Measurements from ENCODE around the gene GPD2. TPM values are rescaled to one million over a fixed set of nuclear protein-coding genes. Genes with fewer than 3 reads are reported as not detected.
"Not testable (repeated sequence)": the region's sequence is repeated elsewhere in the genome, so short reads cannot be mapped to it uniquely, and the experiment has no call there.

The GPD2 gene
- polyA plus RNA-seq, 3 donors from 2014 or later: 5.6 to 13.3 (median 6.5) TPM

GRCh38 chr2:156492979-156493378, 56.8 kb downstream of the GPD2 start:
- DNase-seq: no peak
- peaks cover 57 to 68% of the 10 kb centered on the region in 2 donors for H3K4me1 Mint-ChIP-seq
- H3K36me3 Mint-ChIP-seq: peaks cover 0 to 3% (median 0%) of the 10 kb centered on the region in 3 donors
- H3K9me3 Mint-ChIP-seq: no peaks in the 10 kb centered on the region
- H3K27ac Mint-ChIP-seq: peak overlapping the region in 3 of 6 donors; percentile 0 to 15 (median 12)
- H3K27me3 Mint-ChIP-seq (ENCODE audit: low read depth in 3 of 3): peaks cover 0 to 2% (median 1%) of the 10 kb centered on the region in 3 donors
- H3K4me3 Mint-ChIP-seq: peak overlapping the region in 2 of 5 donors; percentile 6 to 30

DNA sequence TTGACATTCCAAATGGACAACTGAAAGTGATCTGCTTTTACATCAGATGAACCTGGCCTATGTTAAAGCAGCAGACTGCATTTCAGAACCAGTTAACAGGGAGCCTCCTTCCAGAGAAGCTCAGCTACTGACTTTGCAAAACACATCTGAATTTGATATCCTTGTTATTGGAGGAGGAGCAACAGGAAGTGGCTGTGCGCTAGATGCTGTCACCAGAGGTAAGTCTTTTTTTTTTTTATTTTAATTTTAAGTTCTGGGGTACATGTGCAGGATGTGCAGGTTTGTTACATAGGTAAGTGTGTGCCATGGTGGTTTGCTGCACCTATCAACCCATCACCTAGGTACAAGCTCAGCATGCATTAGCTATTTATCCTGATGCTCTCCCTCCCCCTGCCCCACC, 59.8 kb downstream of the GPD2 start:
- not testable (repeated sequence) for H3K4me3 Mint-ChIP-seq; H3K9me3 Mint-ChIP-seq; DNase-seq; H3K36me3 Mint-ChIP-seq; H3K27me3 Mint-ChIP-seq (ENCODE audit: low read depth in 3 of 3); H3K27ac Mint-ChIP-seq
- peaks cover 29 to 38% of the 10 kb centered on the region in 2 donors for H3K4me1 Mint-ChIP-seq

DNA sequence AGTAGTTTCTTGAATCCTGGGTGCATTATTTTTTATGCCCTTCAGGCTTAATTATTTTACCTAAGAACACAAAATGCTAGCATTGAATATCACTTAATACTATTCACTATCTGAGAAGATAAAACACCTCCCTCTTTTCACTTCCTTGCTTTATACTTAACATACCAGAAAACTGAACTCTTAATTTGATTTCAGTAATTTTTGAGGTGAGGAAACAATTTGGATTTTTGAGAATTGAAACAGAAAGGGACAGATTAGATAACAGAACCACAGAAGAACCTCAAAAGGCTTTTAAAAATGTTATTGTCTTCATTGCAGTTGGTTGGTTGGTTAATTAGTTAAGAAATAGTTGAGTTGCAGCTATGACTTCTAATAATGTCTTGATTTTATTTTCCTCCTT, 69.5 kb downstream of the GPD2 start:
- Mint-ChIP-seq H3K4me3 (no peak overlapping the region), H3K4me1 (peaks cover 5 to 11% of the 10 kb centered on the region in 2 donors), H3K27me3 (ENCODE audit: low read depth in 3 of 3) (peaks cover 0 to 2% (median 0%) of the 10 kb centered on the region in 3 donors), H3K9me3 (no peaks in the 10 kb centered on the region), H3K36me3 (peaks cover 5 to 10% (median 7%) of the 10 kb centered on the region in 3 donors), H3K27ac (no peak overlapping the region)
- DNase-seq: no peak

DNA sequence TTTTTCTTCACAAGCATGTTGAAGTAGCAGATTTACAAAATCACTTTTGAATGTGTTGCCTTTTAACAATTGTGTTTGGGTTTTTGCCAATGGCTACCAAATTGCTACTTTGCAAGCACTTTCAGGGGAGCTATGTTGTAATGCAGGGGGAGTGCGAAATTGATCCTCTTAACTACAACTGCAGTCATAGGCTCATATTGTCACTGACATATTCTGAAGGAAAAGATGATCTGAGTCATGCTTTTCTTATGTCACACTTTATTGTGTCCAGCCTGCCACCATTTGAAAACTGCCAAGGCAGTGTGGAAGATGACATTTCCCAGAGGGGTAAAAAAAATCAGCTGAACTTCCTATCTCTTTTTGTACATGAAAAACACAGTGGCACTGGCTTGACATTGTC, 74.9 kb downstream of the GPD2 start:
- H3K36me3 Mint-ChIP-seq: peaks cover 20 to 39% (median 26%) of the 10 kb centered on the region in 3 donors
- no peaks in the 10 kb centered on the region for H3K9me3 Mint-ChIP-seq
- peak overlapping the region in 1 of 6 donors; percentile 20 for H3K27ac Mint-ChIP-seq
- H3K27me3 Mint-ChIP-seq (ENCODE audit: low read depth in 3 of 3): peaks cover 0 to 2% (median 0%) of the 10 kb centered on the region in 3 donors
- no peak for DNase-seq
- no peak overlapping the region for H3K4me3 Mint-ChIP-seq
- H3K4me1 Mint-ChIP-seq: peaks cover 0 to 2% of the 10 kb centered on the region in 2 donors

DNA sequence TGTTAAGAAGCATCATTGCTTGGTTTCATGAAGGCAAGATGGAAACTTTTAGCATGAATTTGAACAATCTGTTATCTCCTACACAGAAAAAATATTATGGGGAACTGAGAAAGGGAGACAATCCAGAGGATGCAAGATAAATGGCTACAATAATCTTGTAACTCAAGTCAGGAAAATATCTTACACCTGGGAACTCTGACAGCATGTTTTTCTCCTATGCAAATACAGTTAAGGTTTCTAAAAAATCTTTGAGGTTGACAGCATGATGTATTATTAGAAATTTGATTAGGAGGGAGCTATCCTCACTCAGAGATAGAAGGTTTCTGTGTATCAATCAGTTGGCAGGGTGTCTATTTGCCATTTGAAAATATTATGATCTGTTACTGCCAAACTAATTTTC, 75.6 kb downstream of the GPD2 start:
- no peaks in the 10 kb centered on the region for H3K27me3 Mint-ChIP-seq (ENCODE audit: low read depth in 3 of 3)
- H3K4me1 Mint-ChIP-seq: peaks cover 0 to 2% of the 10 kb centered on the region in 2 donors
- H3K27ac Mint-ChIP-seq: no peak overlapping the region
- H3K36me3 Mint-ChIP-seq: peaks cover 20 to 44% (median 26%) of the 10 kb centered on the region in 3 donors
- no peak overlapping the region for H3K4me3 Mint-ChIP-seq
- H3K9me3 Mint-ChIP-seq: no peaks in the 10 kb centered on the region
- DNase-seq: no peak

DNA sequence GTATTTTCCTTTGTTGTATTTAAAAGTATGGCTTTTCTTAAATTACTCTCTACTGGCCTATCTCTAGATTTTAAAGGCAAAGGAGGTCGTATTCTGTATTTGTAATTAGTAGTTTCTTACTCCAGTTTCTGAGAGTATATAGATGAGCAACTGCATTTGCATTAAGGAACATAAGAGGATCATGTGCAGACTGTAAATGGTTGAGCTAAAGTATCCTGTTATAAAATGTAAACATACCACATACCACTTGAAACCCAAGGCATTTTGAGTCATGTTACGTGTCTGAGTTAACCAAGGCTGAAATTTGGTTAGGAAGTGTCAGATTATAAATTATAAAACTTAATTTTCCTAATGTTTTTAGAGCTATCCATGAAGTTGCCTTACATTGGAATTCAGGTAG, 76.3 kb downstream of the GPD2 start:
- Mint-ChIP-seq H3K9me3 (no peaks in the 10 kb centered on the region), H3K27me3 (ENCODE audit: low read depth in 3 of 3) (no peaks in the 10 kb centered on the region), H3K27ac (no peak overlapping the region), H3K4me1 (peaks cover 0 to 2% of the 10 kb centered on the region in 2 donors), H3K4me3 (no peak overlapping the region), H3K36me3 (peaks cover 22 to 48% (median 31%) of the 10 kb centered on the region in 3 donors)
- DNase-seq: no peak

DNA sequence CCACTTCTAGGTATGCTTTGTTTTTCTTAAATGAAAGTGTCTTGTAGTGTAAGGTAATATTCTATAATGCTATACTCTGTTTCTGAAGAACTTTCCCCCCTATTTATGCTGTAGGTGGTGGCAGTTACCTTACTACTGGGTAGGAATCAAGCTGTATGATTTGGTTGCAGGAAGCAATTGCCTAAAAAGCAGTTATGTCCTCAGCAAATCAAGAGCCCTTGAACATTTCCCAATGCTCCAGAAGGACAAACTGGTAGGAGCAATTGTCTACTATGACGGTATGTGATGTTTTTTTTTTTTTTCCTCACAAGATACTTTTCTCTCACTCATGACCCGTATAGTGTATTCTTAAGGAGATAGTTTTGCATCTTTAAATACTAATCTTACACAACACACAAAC, 77.0 kb downstream of the GPD2 start:
- Mint-ChIP-seq H3K9me3 (no peaks in the 10 kb centered on the region), H3K36me3 (peaks cover 19 to 43% (median 36%) of the 10 kb centered on the region in 3 donors), H3K4me3 (no peak overlapping the region), H3K4me1 (peaks cover 0 to 2% of the 10 kb centered on the region in 2 donors), H3K27ac (no peak overlapping the region), H3K27me3 (ENCODE audit: low read depth in 3 of 3) (no peaks in the 10 kb centered on the region)
- no peak for DNase-seq

DNA sequence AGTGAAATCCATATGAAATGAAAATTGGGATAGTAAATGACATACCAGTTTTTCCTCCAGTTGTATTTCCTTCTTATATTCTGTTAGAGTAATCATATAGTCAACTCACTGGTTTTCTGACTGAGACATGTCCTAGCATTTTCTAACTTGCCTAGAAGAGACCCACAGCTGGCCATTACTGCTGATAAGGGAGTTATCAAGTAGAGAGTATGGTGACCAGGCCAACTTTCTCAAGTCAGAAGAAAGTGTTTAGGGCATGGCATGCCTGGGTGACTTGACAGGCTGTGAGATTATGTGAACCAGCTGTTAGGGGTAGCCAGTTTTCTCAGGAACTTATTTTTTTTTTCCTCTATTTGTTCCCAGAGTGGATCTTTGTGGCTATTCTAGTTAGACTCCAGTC, 81.2 kb downstream of the GPD2 start:
- Mint-ChIP-seq H3K4me1 (no peaks in the 10 kb centered on the region), H3K27ac (no peak overlapping the region), H3K9me3 (no peaks in the 10 kb centered on the region), H3K4me3 (no peak overlapping the region), H3K27me3 (ENCODE audit: low read depth in 3 of 3) (peaks cover 0 to 2% (median 0%) of the 10 kb centered on the region in 3 donors), H3K36me3 (peaks cover 17 to 47% (median 42%) of the 10 kb centered on the region in 3 donors)
- no peak for DNase-seq

- DNase-seq: no peak
- H3K27ac Mint-ChIP-seq: no peak overlapping the region
- H3K9me3 Mint-ChIP-seq: no peaks in the 10 kb centered on the region
- H3K4me3 Mint-ChIP-seq: no peak overlapping the region
- no peaks in the 10 kb centered on the region for H3K4me1 Mint-ChIP-seq
- H3K27me3 Mint-ChIP-seq (ENCODE audit: low read depth in 3 of 3): peaks cover 0 to 2% (median 0%) of the 10 kb centered on the region in 3 donors
- H3K36me3 Mint-ChIP-seq: peaks cover 17 to 53% (median 42%) of the 10 kb centered on the region in 3 donors
Measured at GRCh38 chr2:156518138-156518537, 82.0 kb downstream of the GPD2 start.

- Mint-ChIP-seq H3K4me3 (no peak overlapping the region), H3K4me1 (peaks cover 5 to 14% of the 10 kb centered on the region in 2 donors), H3K9me3 (no peaks in the 10 kb centered on the region), H3K36me3 (peaks cover 7 to 26% (median 17%) of the 10 kb centered on the region in 3 donors), H3K27ac (peak overlapping the region in 2 of 6 donors; percentile 8 to 22), H3K27me3 (ENCODE audit: low read depth in 3 of 3) (peaks cover 0 to 2% (median 0%) of the 10 kb centered on the region in 3 donors)
- DNase-seq: no peak
Measured at GRCh38 chr2:156522864-156523440, 86.8 kb downstream of the GPD2 start.

- Mint-ChIP-seq H3K27me3 (ENCODE audit: low read depth in 3 of 3) (no peaks in the 10 kb centered on the region), H3K36me3 (peaks cover 0 to 16% (median 6%) of the 10 kb centered on the region in 3 donors), H3K9me3 (no peaks in the 10 kb centered on the region), H3K4me1 (peaks cover 5 to 14% of the 10 kb centered on the region in 2 donors), H3K4me3 (no peak overlapping the region), H3K27ac (peak overlapping the region in 3 of 6 donors; percentile 9 to 40 (median 20))
- DNase-seq: no peak
Measured at GRCh38 chr2:156526950-156527636, 90.9 kb downstream of the GPD2 start.

GRCh38 chr2:156528583-156528982, 92.4 kb downstream of the GPD2 start:
- H3K4me1 Mint-ChIP-seq: peaks cover 12 to 25% of the 10 kb centered on the region in 2 donors
- not testable (repeated sequence) for H3K9me3 Mint-ChIP-seq; H3K36me3 Mint-ChIP-seq; H3K27me3 Mint-ChIP-seq (ENCODE audit: low read depth in 3 of 3); H3K4me3 Mint-ChIP-seq; H3K27ac Mint-ChIP-seq; DNase-seq

DNA sequence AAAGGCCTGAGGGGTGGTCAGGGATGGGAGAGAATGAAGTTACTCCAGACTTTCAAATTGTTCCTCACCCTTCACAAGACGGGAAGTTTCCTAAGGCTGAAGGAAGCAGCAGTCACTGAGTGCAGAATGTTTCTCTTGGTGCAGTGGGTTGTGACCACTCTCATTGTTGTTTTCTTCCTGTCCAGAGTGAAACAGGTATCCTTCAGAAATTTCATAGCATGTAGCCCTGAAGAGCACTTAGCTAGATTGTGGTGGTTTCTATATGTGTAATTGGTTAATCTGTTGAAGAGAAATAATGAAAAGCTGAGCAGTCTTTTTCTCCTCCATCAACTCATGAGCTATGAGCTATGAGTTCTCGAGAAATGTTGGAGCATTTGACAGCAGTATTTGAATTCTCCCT, 96.8 kb downstream of the GPD2 start:
- Mint-ChIP-seq H3K36me3 (peaks cover 0 to 3% (median 0%) of the 10 kb centered on the region in 3 donors), H3K9me3 (no peaks in the 10 kb centered on the region), H3K4me1 (peaks cover 10 to 22% of the 10 kb centered on the region in 2 donors), H3K27ac (no peak overlapping the region), H3K4me3 (no peak overlapping the region), H3K27me3 (ENCODE audit: low read depth in 3 of 3) (no peaks in the 10 kb centered on the region)
- DNase-seq: no peak

- Mint-ChIP-seq H3K4me3 (no peak overlapping the region), H3K9me3 (no peaks in the 10 kb centered on the region), H3K27me3 (ENCODE audit: low read depth in 3 of 3) (no peaks in the 10 kb centered on the region)
Measured at GRCh38 chr2:156536534-156536933, 100.4 kb downstream of the GPD2 start.

More at GRCh38 chr2:156536534-156536933, 100.4 kb downstream of the GPD2 start:
- Mint-ChIP-seq H3K27ac (peak overlapping the region in 1 of 6 donors; percentile 60), H3K36me3 (peaks cover 0 to 3% (median 0%) of the 10 kb centered on the region in 3 donors), H3K4me1 (peaks cover 10 to 22% of the 10 kb centered on the region in 2 donors)
- DNase-seq: no peak
